ENCODE measurements around the gene DMC1.
"Not testable (repeated sequence)": the region's sequence is repeated elsewhere in the genome, so short reads cannot be mapped to it uniquely, and the experiment has no call there.

Gene DMC1

GRCh38 chr22:38569972-38570778 lies at the start of gene DMC1:
DMC1 (minus strand) TSS chr22:38570183; CDS start chr22:38568256, 1,927 bp downstream.
- peak in 50 of 51 donors; percentile 14 to 97 (median 76) for DNase-seq

GRCh38 chr22:38618682-38619081 lies 48.7 kb upstream of the DMC1 start:
- no peak for DNase-seq

- no peak for DNase-seq
Measured at GRCh38 chr22:38618258-38618657, 48.3 kb upstream of the DMC1 start.

- DNase-seq = not testable (repeated sequence)
Measured at GRCh38 chr22:38615064-38615405, 45.1 kb upstream of the DMC1 start.

- no peak for DNase-seq
Measured at GRCh38 chr22:38614332-38615063, 44.5 kb upstream of the DMC1 start.

- no peak for DNase-seq
Measured at GRCh38 chr22:38613588-38613987, 43.6 kb upstream of the DMC1 start.

- DNase-seq = no peak
Measured at GRCh38 chr22:38612217-38613006, 42.4 kb upstream of the DMC1 start.

- DNase-seq = no peak
Measured at GRCh38 chr22:38611559-38611958, 41.6 kb upstream of the DMC1 start.

- no peak for DNase-seq
Measured at GRCh38 chr22:38610234-38610633, 40.3 kb upstream of the DMC1 start.

- peak in 1 of 51 donors; percentile 30 for DNase-seq
Measured at GRCh38 chr22:38608992-38609750, 39.2 kb upstream of the DMC1 start.

- peak in 1 of 51 donors; percentile 14 for DNase-seq
Measured at GRCh38 chr22:38607680-38608079, 37.7 kb upstream of the DMC1 start.

GRCh38 chr22:38602166-38602565 lies 32.2 kb upstream of the DMC1 start:
- DNase-seq = no peak

GRCh38 chr22:38601221-38601764 lies 31.3 kb upstream of the DMC1 start:
- DNase-seq = no peak

GRCh38 chr22:38599466-38599865 lies 29.5 kb upstream of the DMC1 start:
- DNase-seq = no peak

- not testable (repeated sequence) for DNase-seq
Measured at GRCh38 chr22:38582923-38583322, 12.9 kb upstream of the DMC1 start.

- no peak for DNase-seq
Measured at GRCh38 chr22:38578505-38578904, 8.5 kb upstream of the DMC1 start.

GRCh38 chr22:38572065-38572464 lies 2.1 kb upstream of the DMC1 start:
- peak in 13 of 51 donors; percentile 1 to 62 (median 17) for DNase-seq

- DNase-seq = peak in 36 of 51 donors; percentile 5 to 84 (median 28)
Measured at GRCh38 chr22:38570779-38571364, 889 bp upstream of the DMC1 start.

GRCh38 chr22:38569181-38569971 lies 607 bp downstream of the DMC1 start:
- peak in 3 of 51 donors; percentile 17 to 32 (median 20) for DNase-seq

Data from hypothalamus (tissue), 51 donors.